HepG2 (cell line): Measurements from ENCODE around the gene ST6GALNAC3.

Experiments
- EP300 ChIP-seq, 3 experiments: sonication (generic) in 1 of 3; formaldehyde crosslinking in 1 of 3; IDR thresholded peaks; 2 replicates each; pipeline versions ENCODE4 v1.5.1 to v1.6.1; 2011 to 2020; ENCODE audit warnings: low read depth in 2 of 3, low read length in 2 of 3, borderline replicate concordance in 1 of 3, improper control_type of control experiment in 1 of 3, mild to moderate bottlenecking in 1 of 3, missing genetic modification reagents in 1 of 3, moderate library complexity in 1 of 3
- HNRNPK ChIP-seq: fragments of 200-400 bp; formaldehyde crosslinking; IDR thresholded peaks from 2 replicates; pipeline ENCODE4 v1.6.1; 2018; ENCODE audit warnings: low read length, low read depth, moderate library complexity, mild to moderate bottlenecking; ENCODE audit not compliant: poor library complexity, severe bottlenecking
- TF ChIP-seq, protein P1 (sequence below): sonication (generic); formaldehyde crosslinking; IDR thresholded peaks from 2 replicates; pipeline ENCODE4 v1.4.0; 2020; ENCODE audit warnings: low read depth, mild to moderate bottlenecking, missing genetic modification reagents
- TF ChIP-seq, protein P2 (sequence below): sonication (generic); formaldehyde crosslinking; IDR thresholded peaks from 2 replicates; pipeline ENCODE4 v1.8.1; 2022; ENCODE audit warnings: mild to moderate bottlenecking, missing genetic modification reagents

DNA sequence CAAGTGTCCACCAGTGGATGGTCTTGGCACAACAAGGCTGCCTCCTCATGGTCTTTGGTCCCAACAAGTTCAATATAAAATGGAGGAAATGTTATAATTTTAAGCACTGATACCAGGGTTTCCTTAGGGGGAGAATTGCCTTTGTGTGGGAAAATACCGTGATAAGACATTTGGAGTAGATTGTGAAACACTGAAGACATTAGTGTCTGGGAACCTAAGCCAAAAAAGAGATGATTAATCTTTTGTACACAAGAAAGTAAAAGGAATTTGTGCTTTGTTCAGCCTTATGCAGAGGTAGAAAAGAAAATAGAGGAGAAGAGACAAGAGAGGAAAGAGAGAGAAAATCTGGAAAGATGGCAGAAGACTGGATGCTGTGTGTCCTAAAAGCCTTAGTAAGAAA, 36.1 kb downstream of the ST6GALNAC3 start:
- TF ChIP-seq EP300 (IDR thresholded peaks at IDR 0.05; ENCODE audit: low read depth in 2 of 2, low read length in 2 of 2) (no peak), EP300 (CRISPR knock-in tag; IDR thresholded peaks at IDR 0.05; ENCODE audit: borderline replicate concordance) (no peak), HNRNPK (no peak)
- TF ChIP-seq, protein P1, sequence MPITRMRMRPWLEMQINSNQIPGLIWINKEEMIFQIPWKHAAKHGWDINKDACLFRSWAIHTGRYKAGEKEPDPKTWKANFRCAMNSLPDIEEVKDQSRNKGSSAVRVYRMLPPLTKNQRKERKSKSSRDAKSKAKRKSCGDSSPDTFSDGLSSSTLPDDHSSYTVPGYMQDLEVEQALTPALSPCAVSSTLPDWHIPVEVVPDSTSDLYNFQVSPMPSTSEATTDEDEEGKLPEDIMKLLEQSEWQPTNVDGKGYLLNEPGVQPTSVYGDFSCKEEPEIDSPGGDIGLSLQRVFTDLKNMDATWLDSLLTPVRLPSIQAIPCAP (CRISPR knock-in tag) = no peak
- TF ChIP-seq, protein P2, sequence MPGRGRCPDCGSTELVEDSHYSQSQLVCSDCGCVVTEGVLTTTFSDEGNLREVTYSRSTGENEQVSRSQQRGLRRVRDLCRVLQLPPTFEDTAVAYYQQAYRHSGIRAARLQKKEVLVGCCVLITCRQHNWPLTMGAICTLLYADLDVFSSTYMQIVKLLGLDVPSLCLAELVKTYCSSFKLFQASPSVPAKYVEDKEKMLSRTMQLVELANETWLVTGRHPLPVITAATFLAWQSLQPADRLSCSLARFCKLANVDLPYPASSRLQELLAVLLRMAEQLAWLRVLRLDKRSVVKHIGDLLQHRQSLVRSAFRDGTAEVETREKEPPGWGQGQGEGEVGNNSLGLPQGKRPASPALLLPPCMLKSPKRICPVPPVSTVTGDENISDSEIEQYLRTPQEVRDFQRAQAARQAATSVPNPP (CRISPR knock-in tag) = no peak
